ENCODE measurements around the gene FLII.

Gene FLII

DNA sequence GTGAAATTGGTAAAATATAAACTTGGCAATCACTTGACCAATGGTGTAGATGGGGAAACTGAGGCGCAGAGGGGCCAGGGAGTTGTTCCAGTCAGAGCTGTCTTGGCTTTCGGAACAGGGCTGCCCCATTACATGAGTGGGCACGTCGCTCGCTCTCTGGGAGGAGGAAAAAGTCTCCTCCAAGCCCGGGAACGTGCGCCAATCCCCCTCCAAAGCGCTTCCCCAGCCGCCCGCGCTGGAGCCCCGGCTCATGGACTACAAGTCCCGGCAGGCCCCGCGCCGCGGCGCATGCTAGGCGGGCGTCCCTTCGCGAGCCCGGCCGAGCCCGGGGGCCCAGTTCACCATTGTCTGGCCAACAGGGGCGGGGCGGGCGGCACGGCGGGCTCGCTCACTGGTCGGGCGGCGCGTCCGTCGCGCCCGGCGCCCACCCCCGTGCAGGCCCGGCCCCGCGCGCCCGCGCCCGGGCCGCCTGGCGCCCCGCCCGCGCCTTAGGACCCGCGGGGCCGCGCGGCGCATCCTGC lies 33.4 kb downstream of the FLII start, which contains the start of gene LLGL1 (continued):
- TF ChIP-seq ZBTB11 (tag by site-specific recombination; conservative IDR thresholded peaks at IDR 0.05; ENCODE audit: low read depth), result peak; percentile 35; the same call in 1 of the 2 replicates
- TF ChIP-seq ZNF529 (tag by site-specific recombination; IDR thresholded peaks at IDR 0.05; ENCODE audit: insufficient replicate concordance), result no peak
- no peak for TF ChIP-seq ZFP69B (tag by site-specific recombination; IDR thresholded peaks at IDR 0.05)
- TF ChIP-seq ZNF76 (tag by site-specific recombination; IDR thresholded peaks at IDR 0.05; ENCODE audit: borderline replicate concordance, low read depth), result peak; percentile 94
- TF ChIP-seq ZNF514 (tag by site-specific recombination; IDR thresholded peaks at IDR 0.05), result no peak
- TF ChIP-seq, protein P1, sequence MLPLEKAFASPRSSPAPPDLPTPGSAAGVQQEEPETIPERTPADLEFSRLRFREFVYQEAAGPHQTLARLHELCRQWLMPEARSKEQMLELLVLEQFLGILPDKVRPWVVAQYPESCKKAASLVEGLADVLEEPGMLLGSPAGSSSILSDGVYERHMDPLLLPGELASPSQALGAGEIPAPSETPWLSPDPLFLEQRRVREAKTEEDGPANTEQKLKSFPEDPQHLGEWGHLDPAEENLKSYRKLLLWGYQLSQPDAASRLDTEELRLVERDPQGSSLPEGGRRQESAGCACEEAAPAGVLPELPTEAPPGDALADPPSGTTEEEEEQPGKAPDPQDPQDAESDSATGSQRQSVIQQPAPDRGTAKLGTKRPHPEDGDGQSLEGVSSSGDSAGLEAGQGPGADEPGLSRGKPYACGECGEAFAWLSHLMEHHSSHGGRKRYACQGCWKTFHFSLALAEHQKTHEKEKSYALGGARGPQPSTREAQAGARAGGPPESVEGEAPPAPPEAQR (tag by site-specific recombination; IDR thresholded peaks at IDR 0.05), result no peak
- TF ChIP-seq ZBTB20 (tag by site-specific recombination; IDR thresholded peaks at IDR 0.05), result peak; percentile 96
- TF ChIP-seq ZNF146 (tag by site-specific recombination; IDR thresholded peaks at IDR 0.05), result no peak
- no peak for TF ChIP-seq REST (tag by site-specific recombination; IDR thresholded peaks at IDR 0.05)
- TF ChIP-seq ZNF214 (tag by site-specific recombination; IDR thresholded peaks at IDR 0.05; ENCODE audit: borderline replicate concordance), result no peak
- TF ChIP-seq ZEB2 (tag by site-specific recombination; IDR thresholded peaks at IDR 0.05), result peak; percentile 59
- 0 out of 2 replicates have a peak, but pooled peaks have one; percentile 26 for TF ChIP-seq ZBTB7A (tag by site-specific recombination; IDR thresholded peaks at IDR 0.05; ENCODE audit: low read depth)
- peak; percentile 31 for TF ChIP-seq IKZF3 (tag by site-specific recombination; IDR thresholded peaks at IDR 0.05)
- no peak for TF ChIP-seq YY1 (tag by site-specific recombination; IDR thresholded peaks at IDR 0.05)
- no peak for TF ChIP-seq ZNF555 (tag by site-specific recombination; conservative IDR thresholded peaks at IDR 0.05)
- no peak for TF ChIP-seq ZNF473 (tag by site-specific recombination; IDR thresholded peaks at IDR 0.05)
- TF ChIP-seq ZNF174 (tag by site-specific recombination; IDR thresholded peaks at IDR 0.05), result no peak
- TF ChIP-seq SP3 (tag by site-specific recombination; IDR thresholded peaks at IDR 0.05), result no peak; the same call in 1 of the 2 replicates
- TF ChIP-seq ZSCAN23 (tag by site-specific recombination; IDR thresholded peaks at IDR 0.05), result no peak
- no peak for TF ChIP-seq ZBTB1 (tag by site-specific recombination; IDR thresholded peaks at IDR 0.05)
- no peak for TF ChIP-seq ZNF549 (tag by site-specific recombination; IDR thresholded peaks at IDR 0.05)
- TF ChIP-seq ZFHX2 (tag by site-specific recombination; conservative IDR thresholded peaks at IDR 0.05), result 0 out of 2 replicates have a peak, but pooled peaks have one; percentile 35
- TF ChIP-seq RBAK (tag by site-specific recombination; IDR thresholded peaks at IDR 0.05), result no peak
- no peak for TF ChIP-seq GLIS2 (tag by site-specific recombination; IDR thresholded peaks at IDR 0.05)
- TF ChIP-seq ZSCAN30 (tag by site-specific recombination; IDR thresholded peaks at IDR 0.05), result peak; percentile 34; the same call in 1 of the 2 replicates
- TF ChIP-seq ZNF521 (tag by site-specific recombination; IDR thresholded peaks at IDR 0.05), result no peak
- TF ChIP-seq ATF2 (tag by site-specific recombination; IDR thresholded peaks at IDR 0.05; ENCODE audit: low read depth), result no peak
- TF ChIP-seq ZNF112 (tag by site-specific recombination; IDR thresholded peaks at IDR 0.05), result no peak
- peak; percentile 78; the same call in 1 of the 2 replicates for TF ChIP-seq ZBTB6 (tag by site-specific recombination; IDR thresholded peaks at IDR 0.05)
- no peak for TF ChIP-seq ZFP37 (tag by site-specific recombination; IDR thresholded peaks at IDR 0.05)
- no peak for TF ChIP-seq ZNF394 (tag by site-specific recombination; IDR thresholded peaks at IDR 0.05; ENCODE audit: borderline replicate concordance)

Measured in HEK293 (cell line).